HPDE6-E6E7 (cell line): ENCODE measurements around the gene ESPNL.
A peak's percentile ranks its signal among the peaks of the same experiment; 100 is the strongest.
"Not testable (repeated sequence)": the region's sequence is repeated elsewhere in the genome, so short reads cannot be mapped to it uniquely, and the experiment has no call there.

Experiments used
- DNase-seq: peaks from one replicate; pipeline ENCODE4 v3.0.0; 2011; ENCODE audit warnings: missing footprints; ENCODE audit errors: extremely low spot score

The ESPNL gene

GRCh38 chr2:238100049-238100820 is at the start of gene ESPNL:
ESPNL (plus strand) TSS chr2:238100340; CDS start chr2:238100420, 80 bp downstream.
- DNase-seq, result no peak

GRCh38 chr2:238053191-238053776 is 46.9 kb upstream of the ESPNL start:
- DNase-seq, result no peak

- DNase-seq, result no peak
These were observed 44.3 kb upstream of the ESPNL start for GRCh38 chr2:238055841-238056240.

- not testable (repeated sequence) for DNase-seq
These were observed 42.2 kb upstream of the ESPNL start for GRCh38 chr2:238057696-238058575.

- DNase-seq, result no peak
These were observed 40.6 kb upstream of the ESPNL start for GRCh38 chr2:238059505-238059904.

- no peak for DNase-seq
These were observed 40.0 kb upstream of the ESPNL start for GRCh38 chr2:238060096-238060541.

GRCh38 chr2:238060542-238061314 is 39.4 kb upstream of the ESPNL start, which contains the start of gene SCLY:
SCLY (plus strand) TSS chr2:238061001; CDS start chr2:238061055, 54 bp downstream.
- DNase-seq, result peak; percentile 97

GRCh38 chr2:238061315-238062202 is 38.6 kb upstream of the ESPNL start:
- DNase-seq, result peak; percentile 41

- DNase-seq, result no peak
These were observed 36.5 kb upstream of the ESPNL start for GRCh38 chr2:238063414-238064189.

GRCh38 chr2:238064376-238064775 is 35.8 kb upstream of the ESPNL start:
- DNase-seq, result no peak

- DNase-seq, result no peak
These were observed 34.9 kb upstream of the ESPNL start for GRCh38 chr2:238065071-238065846.

- DNase-seq, result no peak
These were observed 33.9 kb upstream of the ESPNL start for GRCh38 chr2:238066218-238066617.

- not testable (repeated sequence) for DNase-seq
These were observed 33.4 kb upstream of the ESPNL start for GRCh38 chr2:238066718-238067117.

- no peak for DNase-seq
These were observed 32.2 kb upstream of the ESPNL start for GRCh38 chr2:238067939-238068338.

GRCh38 chr2:238069021-238069709 is 31.0 kb upstream of the ESPNL start:
- no peak for DNase-seq

- DNase-seq, result no peak
These were observed 30.3 kb upstream of the ESPNL start for GRCh38 chr2:238069877-238070276.

- no peak for DNase-seq
These were observed 24.7 kb upstream of the ESPNL start for GRCh38 chr2:238075397-238075796.

- DNase-seq, result no peak
These were observed 22.8 kb upstream of the ESPNL start for GRCh38 chr2:238077292-238077691.
